ENCODE measurements around the gene ALPI.
"Not testable (repeated sequence)": the region's sequence is repeated elsewhere in the genome, so short reads cannot be mapped to it uniquely, and the experiment has no call there.

The ALPI gene

GRCh38 chr2:232418466-232419244 is 37.3 kb upstream of the ALPI start:
- H3K27ac Mint-ChIP-seq = no peak overlapping the region
- H3K4me3 Mint-ChIP-seq = peak overlapping the region; percentile 60
- no peaks in the 10 kb centered on the region for H3K36me3 Mint-ChIP-seq
- H3K27me3 Mint-ChIP-seq = peaks cover 18% of the 10 kb centered on the region
- no peaks in the 10 kb centered on the region for H3K9me3 Mint-ChIP-seq
- peaks cover 10% of the 10 kb centered on the region for H3K4me1 Mint-ChIP-seq

- Mint-ChIP-seq H3K4me1 (peaks cover 9% of the 10 kb centered on the region), H3K27me3 (peaks cover 18% of the 10 kb centered on the region), H3K4me3 (peak overlapping the region; percentile 60), H3K36me3 (no peaks in the 10 kb centered on the region), H3K27ac (no peak overlapping the region), H3K9me3 (no peaks in the 10 kb centered on the region)
These were observed 36.5 kb upstream of the ALPI start for GRCh38 chr2:232419245-232420072.

- no peak overlapping the region for H3K4me3 Mint-ChIP-seq
- H3K27me3 Mint-ChIP-seq = peaks cover 18% of the 10 kb centered on the region
- no peaks in the 10 kb centered on the region for H3K9me3 Mint-ChIP-seq
- H3K27ac Mint-ChIP-seq = no peak overlapping the region
- H3K4me1 Mint-ChIP-seq = peaks cover 9% of the 10 kb centered on the region
- H3K36me3 Mint-ChIP-seq = no peaks in the 10 kb centered on the region
These were observed 35.9 kb upstream of the ALPI start for GRCh38 chr2:232420073-232420454.

DNA sequence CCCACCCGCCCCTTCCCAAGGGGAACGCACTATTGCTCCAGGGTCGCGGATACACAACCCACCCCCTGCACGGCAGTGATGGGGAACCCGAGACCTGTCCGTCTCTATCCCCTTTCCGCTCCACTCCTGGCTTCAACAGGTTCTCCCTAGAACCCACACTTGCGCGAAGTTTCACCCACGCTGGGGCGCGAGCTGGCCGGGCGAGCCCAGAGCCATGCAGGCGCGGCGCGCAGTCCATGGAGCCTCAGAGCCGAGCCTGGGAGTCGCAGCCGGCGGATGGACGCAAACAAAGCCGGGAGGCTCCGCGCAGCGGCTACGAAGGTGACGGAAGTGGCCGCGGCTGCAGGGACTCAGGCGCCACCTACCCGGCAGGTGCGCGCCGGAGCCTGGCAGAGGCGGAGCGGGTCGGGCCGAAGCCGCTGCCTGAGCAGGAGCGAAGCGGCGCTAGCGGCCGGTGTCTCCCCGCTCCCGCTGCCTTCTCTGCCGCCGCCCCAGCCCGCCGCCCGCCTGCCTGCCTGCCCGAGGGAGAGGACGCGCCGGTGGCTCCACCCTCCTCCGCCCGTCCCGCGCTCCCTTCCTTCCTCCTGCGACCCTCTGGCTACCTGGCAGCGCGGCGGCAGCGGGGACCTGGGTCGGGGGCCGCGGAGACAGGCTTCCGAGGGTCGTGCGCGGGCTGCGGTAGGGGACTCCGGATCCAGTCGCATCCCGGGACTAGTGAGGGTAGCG is 35.3 kb upstream of the ALPI start:
- Mint-ChIP-seq H3K4me1 (peaks cover 9% of the 10 kb centered on the region), H3K27me3 (peaks cover 16% of the 10 kb centered on the region), H3K36me3 (no peaks in the 10 kb centered on the region)

DNA sequence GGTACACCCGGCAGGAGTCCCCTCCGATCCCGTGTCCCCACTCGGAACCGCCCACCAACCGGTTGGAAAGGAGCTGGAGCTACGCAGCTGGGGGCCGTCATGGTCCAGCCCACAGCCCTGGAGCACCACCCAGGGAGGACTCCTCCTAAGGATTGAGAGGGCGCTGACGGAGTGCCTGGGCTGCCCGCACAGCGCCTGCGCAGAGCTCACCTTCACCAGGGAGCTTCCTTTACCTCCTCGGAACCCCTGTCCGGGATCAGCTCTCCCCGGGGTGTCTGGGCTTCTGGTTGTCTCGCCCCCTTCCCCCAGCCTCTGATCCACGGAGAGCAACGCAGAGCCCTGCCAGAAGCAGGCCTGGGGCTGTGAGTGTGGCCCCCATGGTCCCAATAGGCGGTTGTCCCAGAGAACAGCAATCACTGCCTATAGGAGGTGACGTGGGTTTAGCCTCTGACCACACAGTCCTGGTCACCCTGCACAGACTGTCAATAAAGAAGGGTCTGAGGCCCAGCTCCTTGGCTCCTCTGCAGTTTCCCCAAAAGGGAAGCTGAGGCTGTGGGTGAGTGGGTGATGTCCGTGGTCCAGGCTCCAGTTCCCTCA is 34.7 kb upstream of the ALPI start:
- H3K27me3 Mint-ChIP-seq = peaks cover 16% of the 10 kb centered on the region
- H3K9me3 Mint-ChIP-seq = no peaks in the 10 kb centered on the region

More for the DNA sequence above, 35.3 kb upstream of the ALPI start:
- Mint-ChIP-seq H3K9me3 (no peaks in the 10 kb centered on the region), H3K27ac (no peak overlapping the region), H3K4me3 (no peak overlapping the region)

DNA sequence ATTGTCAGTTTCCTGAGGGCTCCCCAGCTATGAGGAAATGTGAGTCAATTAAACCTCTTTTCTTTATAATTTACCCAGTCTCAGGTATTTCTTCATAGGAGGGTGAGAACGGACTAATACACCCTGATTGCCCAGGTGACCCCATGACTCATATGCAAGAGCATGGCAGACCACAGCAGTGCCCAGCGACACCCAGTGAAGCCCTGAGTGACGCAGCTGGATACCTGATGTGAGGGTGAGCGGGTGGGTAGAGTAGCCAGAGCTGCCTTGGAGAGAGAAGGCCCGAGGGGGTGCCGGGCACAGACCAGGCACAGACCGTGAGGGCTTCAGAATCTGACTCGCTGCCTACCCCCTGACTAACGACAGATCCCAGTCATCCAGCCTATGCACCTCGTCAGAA is 33.9 kb upstream of the ALPI start:
- H3K27ac Mint-ChIP-seq = no peak overlapping the region
- peak overlapping the region; percentile 11 for H3K4me3 Mint-ChIP-seq
- H3K9me3 Mint-ChIP-seq = no peaks in the 10 kb centered on the region
- peaks cover 16% of the 10 kb centered on the region for H3K27me3 Mint-ChIP-seq
- peaks cover 9% of the 10 kb centered on the region for H3K4me1 Mint-ChIP-seq
- no peaks in the 10 kb centered on the region for H3K36me3 Mint-ChIP-seq

More for the DNA sequence above, 34.7 kb upstream of the ALPI start:
- peaks cover 9% of the 10 kb centered on the region for H3K4me1 Mint-ChIP-seq
- no peaks in the 10 kb centered on the region for H3K36me3 Mint-ChIP-seq
- H3K4me3 Mint-ChIP-seq = no peak overlapping the region
- H3K27ac Mint-ChIP-seq = no peak overlapping the region

DNA sequence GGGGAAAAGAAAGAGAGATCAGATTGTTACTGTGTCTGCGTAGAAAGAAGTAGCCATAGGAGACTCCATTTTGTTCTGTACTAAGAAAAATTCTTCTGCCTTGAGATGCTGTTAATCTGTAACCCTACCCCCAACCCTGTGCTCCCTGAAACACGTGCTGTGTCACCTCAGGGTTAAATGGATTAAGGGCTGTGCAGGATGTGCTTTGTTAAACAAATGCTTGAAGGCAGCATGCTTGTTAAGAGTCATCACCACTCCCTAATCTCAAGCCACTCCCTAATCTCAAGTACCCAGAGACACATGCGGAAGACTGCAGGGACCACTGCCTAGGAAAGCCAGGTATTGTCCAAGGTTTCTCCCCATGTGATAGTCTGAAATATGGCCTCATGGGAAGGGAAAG is 33.0 kb upstream of the ALPI start:
- H3K27me3 Mint-ChIP-seq = peaks cover 16% of the 10 kb centered on the region
- not testable (repeated sequence) for H3K27ac Mint-ChIP-seq, H3K4me1 Mint-ChIP-seq, H3K36me3 Mint-ChIP-seq, H3K9me3 Mint-ChIP-seq, H3K4me3 Mint-ChIP-seq

DNA sequence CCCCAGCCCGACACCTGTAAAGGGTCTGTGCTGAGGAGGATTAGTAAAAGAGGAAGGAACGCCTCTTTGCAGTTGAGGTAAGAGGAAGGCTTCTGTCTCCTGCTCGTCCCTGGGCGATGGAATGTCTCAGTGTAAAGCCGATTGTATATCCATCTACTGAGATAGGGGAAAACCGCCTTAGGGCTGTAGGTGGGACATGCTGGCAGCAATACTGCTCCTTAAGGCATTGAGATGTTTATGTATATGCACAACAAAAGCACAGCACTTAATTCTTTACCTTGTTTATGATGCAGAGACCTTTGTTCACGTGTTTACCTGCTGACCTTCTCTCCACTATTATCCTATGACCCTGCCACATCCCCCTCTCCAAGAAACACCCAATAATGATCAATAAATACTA is 32.5 kb upstream of the ALPI start:
- H3K4me3 Mint-ChIP-seq, H3K36me3 Mint-ChIP-seq, H3K27ac Mint-ChIP-seq, H3K4me1 Mint-ChIP-seq, H3K9me3 Mint-ChIP-seq: not testable (repeated sequence)
- H3K27me3 Mint-ChIP-seq = peaks cover 13% of the 10 kb centered on the region

DNA sequence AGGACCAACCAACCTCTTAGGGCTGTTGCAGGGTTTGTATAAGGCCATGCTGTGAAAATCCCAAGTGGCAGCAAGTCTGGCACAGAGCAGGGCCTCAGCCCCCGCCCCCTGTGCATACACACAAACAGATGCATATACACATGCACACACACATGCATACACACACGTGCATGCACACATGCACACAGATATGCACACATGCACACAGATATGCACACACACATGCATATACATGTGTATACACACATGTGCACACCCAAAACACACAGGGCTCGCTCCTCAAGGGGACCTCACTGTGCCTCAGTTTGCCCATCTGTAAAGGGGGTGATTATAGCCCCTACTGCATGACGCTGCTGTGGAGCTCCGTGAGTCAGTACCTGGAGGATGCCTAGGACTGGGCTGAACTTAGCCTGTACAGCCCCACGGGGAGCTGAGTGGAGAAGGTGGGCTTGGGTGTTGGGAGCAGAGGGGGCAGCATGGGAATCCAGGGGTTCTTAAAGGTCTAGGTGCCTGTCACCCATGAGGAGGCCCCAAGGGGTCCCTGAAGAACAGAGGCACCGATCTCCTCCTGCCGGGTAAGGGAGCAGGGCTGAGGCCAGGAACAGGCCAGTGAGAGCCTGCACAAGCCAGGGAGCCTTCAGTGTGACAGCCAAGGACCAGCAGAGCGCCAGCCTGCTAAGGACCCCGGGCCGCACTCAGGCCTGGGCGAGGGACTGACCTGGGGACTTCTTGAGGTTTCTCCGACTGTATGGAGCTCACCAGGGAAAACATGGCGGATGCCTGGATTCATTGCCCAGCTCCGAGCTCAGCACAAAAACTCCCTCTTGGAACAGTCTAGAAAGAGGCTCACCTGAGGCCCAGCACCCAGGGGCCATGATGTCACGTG is 24.0 kb upstream of the ALPI start:
- Mint-ChIP-seq H3K4me3 (no peak overlapping the region), H3K27ac (no peak overlapping the region), H3K36me3 (no peaks in the 10 kb centered on the region), H3K4me1 (no peaks in the 10 kb centered on the region), H3K27me3 (no peaks in the 10 kb centered on the region), H3K9me3 (no peaks in the 10 kb centered on the region)

DNA sequence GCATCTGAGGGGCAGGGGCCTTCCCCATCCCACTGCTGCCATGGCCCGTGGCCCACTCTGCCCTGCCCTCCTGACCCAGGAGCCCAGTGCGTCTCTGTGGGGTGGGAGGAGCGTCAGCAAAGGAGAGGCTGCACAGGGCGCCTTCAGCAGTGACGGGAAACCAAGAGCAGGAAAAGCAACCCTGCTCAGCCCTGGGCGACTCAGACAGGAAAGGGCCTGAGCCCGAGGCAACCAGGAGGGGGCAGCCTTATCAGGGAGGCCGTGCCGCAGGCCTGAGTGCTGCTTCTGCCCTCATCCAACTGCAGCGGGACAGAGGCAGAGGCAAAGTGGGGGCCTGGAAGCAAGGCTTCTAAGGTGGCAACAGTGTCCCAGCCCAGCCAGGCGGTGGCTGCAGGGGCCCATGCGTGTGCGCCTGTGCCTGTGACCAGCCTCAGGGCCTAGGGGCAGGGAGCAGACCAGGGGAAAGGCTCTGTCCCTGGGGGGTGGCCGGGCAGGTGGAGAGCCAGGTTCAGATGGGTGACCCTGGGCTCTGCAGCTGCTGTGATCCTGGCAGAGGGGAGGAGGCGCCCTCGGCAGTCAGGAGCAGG is 23.3 kb upstream of the ALPI start:
- Mint-ChIP-seq H3K4me1 (no peaks in the 10 kb centered on the region), H3K36me3 (no peaks in the 10 kb centered on the region)

GRCh38 chr2:232433622-232434021 is 22.3 kb upstream of the ALPI start:
- H3K27me3 Mint-ChIP-seq, H3K9me3 Mint-ChIP-seq, H3K4me3 Mint-ChIP-seq, H3K27ac Mint-ChIP-seq, H3K36me3 Mint-ChIP-seq, H3K4me1 Mint-ChIP-seq: not testable (repeated sequence)

More for the DNA sequence above, 23.3 kb upstream of the ALPI start:
- no peaks in the 10 kb centered on the region for H3K27me3 Mint-ChIP-seq
- no peak overlapping the region for H3K27ac Mint-ChIP-seq
- no peaks in the 10 kb centered on the region for H3K9me3 Mint-ChIP-seq
- H3K4me3 Mint-ChIP-seq = no peak overlapping the region

DNA sequence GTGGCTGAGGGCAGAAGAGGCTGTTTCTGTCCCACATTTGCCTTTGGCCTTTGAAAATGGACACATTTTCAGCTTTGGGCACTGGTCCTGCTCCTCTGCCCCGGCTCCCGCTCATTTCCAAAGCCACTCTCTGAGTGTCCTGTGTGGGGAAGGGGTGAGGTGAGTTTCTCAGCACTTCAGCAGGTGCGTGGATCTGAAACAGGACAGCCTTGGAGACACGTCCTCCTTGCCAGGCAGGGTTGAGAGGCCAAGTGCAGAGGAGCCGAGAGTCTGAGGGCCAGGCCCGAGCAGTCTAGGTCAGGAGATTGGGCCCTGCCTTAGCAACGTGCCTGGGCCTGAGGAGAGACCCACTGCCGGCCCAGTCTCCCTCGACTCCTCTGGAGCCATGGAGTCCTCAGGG is 21.9 kb upstream of the ALPI start:
- Mint-ChIP-seq H3K36me3 (no peaks in the 10 kb centered on the region), H3K27me3 (no peaks in the 10 kb centered on the region), H3K9me3 (no peaks in the 10 kb centered on the region), H3K27ac (no peak overlapping the region), H3K4me3 (no peak overlapping the region), H3K4me1 (no peaks in the 10 kb centered on the region)

DNA sequence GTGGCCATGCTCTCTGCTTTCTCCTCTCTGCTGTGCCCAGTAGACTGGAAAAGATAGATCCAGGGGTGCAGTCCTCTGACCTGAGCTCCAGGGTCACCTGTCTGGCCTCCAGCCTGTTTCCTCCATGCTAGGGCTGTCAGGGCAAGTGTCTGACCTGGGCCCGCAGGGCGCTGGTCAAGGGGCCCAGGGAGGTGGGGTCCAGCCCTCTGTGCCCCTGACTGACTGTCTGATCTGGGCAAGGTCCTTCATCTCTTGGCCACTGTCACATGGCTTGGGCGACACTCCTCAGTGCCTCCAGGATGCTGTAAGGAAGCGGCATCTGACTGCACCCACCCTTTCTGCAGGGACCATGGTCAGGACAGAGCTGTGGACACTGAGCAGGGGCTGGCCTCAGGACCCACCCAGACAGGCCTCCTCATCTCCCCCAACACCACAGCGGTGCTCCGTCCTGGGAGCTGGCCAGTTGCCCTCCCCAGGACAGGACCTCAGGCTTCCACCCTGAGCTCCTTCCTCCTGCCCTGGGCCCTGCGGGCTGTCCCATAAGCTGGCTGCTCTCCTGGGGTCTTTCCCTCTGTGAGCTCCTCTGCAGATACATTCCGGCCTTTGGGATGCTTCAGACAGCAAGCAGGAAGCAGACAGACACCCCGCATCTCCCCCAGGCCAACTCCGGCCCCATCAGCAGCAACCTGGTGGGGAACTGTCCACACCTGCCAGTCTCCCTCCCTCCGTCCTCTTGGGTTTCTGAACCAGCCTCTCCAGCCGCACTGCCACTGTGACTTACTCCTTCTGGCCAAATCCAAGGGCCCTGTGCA is 21.2 kb upstream of the ALPI start:
- Mint-ChIP-seq H3K27ac (no peak overlapping the region), H3K9me3 (no peaks in the 10 kb centered on the region), H3K27me3 (no peaks in the 10 kb centered on the region), H3K4me3 (no peak overlapping the region), H3K36me3 (no peaks in the 10 kb centered on the region), H3K4me1 (peaks cover under 1% of the 10 kb centered on the region)

DNA sequence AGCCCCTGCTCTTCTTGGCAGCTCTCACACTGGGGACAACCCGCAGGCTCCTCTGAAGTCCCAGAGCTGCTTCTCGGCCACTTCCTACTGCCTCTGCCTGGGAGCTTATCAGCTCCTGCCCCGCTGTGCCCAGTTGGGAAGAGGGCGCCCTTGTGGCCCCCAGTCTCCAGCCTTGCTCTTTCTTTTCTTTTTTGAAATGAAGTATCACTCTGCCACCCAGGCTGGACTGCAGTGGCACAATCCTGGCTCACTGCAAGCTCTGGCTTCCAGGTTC is 20.6 kb upstream of the ALPI start:
- H3K27ac Mint-ChIP-seq = no peak overlapping the region
- H3K27me3 Mint-ChIP-seq = no peaks in the 10 kb centered on the region
- peaks cover 3% of the 10 kb centered on the region for H3K4me1 Mint-ChIP-seq
- no peaks in the 10 kb centered on the region for H3K36me3 Mint-ChIP-seq
- H3K4me3 Mint-ChIP-seq = no peak overlapping the region
- no peaks in the 10 kb centered on the region for H3K9me3 Mint-ChIP-seq
